Caco-2 (cell line): ENCODE measurements around the gene PHF11. TPM values are rescaled to one million over a fixed set of nuclear protein-coding genes. Genes with fewer than 3 reads are reported as not detected.

Experiments used
- BruUV-seq: library from RNA; stranded (reverse); fragments of 400-500 nt; replicated peaks from 2 replicates; lab custom pipeline; 2021; lab: Mats Ljungman, UMichigan
- CTCF ChIA-PET: fragments of 300-600 bp; sonication (Branson Sonifier 250); formaldehyde crosslinking; loops from one replicate; lab custom pipeline; 2022; ENCODE audit warnings: antibody characterized with exemption; lab: Charles Lee
- POLR2A ChIA-PET: fragments of 300-600 bp; sonication (Branson Sonifier 250); formaldehyde crosslinking; loops from one replicate; lab custom pipeline; 2022; ENCODE audit warnings: antibody characterized with exemption; lab: Charles Lee
- DNase-seq, 2 experiments: peaks; one replicate each; pipeline versions ENCODE4 v3.0.0 to v3.0.0-alpha.2; 2020 to 2022
- H3K27me3 ChIP-seq: replicated peaks from 2 replicates; pipeline ENCODE4 v1.6.0; 2011; ENCODE audit warnings: low read length; ENCODE audit not compliant: control insufficient read depth, insufficient read depth
- H3K36me3 ChIP-seq: 2 replicates; pipeline ENCODE4 v1.5.1; 2011; ENCODE audit warnings: low read length; ENCODE audit not compliant: control insufficient read depth, insufficient read depth
- H3K4me1 ChIP-seq: fragments of 250-450 bp; sonication (Bioruptor Pico); 2 replicates; pipeline ENCODE4 v1.5.1; 2020; ENCODE audit warnings: mild to moderate bottlenecking
- H3K4me3 ChIP-seq: 2 replicates; pipeline ENCODE4 v1.5.1; 2011; ENCODE audit warnings: low read depth, mild to moderate bottlenecking, control low read depth, low read length
- H3K9me3 ChIP-seq: fragments of 250-450 bp; sonication (Bioruptor Pico); 2 replicates; pipeline ENCODE4 v1.5.1; 2020; ENCODE audit warnings: mild to moderate bottlenecking, moderate library complexity
- H3K27ac Mint-ChIP-seq: one replicate; pipeline ENCODE4 v1.8.0; 2022; ENCODE audit warnings: mixed read lengths; ENCODE audit not compliant: unreplicated experiment
- H3K27me3 Mint-ChIP-seq: one replicate; pipeline ENCODE4 v1.8.0; 2022; ENCODE audit warnings: mixed read lengths; ENCODE audit not compliant: insufficient read depth, unreplicated experiment
- H3K36me3 Mint-ChIP-seq: one replicate; pipeline ENCODE4 v1.8.0; 2022; ENCODE audit warnings: mild to moderate bottlenecking, mixed read lengths; ENCODE audit not compliant: insufficient read depth, unreplicated experiment
- H3K4me1 Mint-ChIP-seq: one replicate; pipeline ENCODE4 v1.8.0; 2022; ENCODE audit warnings: low read depth, mixed read lengths; ENCODE audit not compliant: unreplicated experiment
- H3K4me3 Mint-ChIP-seq: one replicate; pipeline ENCODE4 v1.8.0; 2022; ENCODE audit warnings: mild to moderate bottlenecking, moderate library complexity, mixed read lengths; ENCODE audit not compliant: unreplicated experiment
- H3K9me3 Mint-ChIP-seq: one replicate; pipeline ENCODE4 v1.8.0; 2022; ENCODE audit warnings: mixed read lengths; ENCODE audit not compliant: unreplicated experiment
- CTCF ChIP-seq, 2 experiments: fragments of 200-600 bp in 1 of 2; IDR thresholded peaks; 1 replicate in 1 of 2; 2 replicates in 1 of 2; pipeline versions ENCODE4 v1.5.1 to v1.8.0; 2011 to 2022; ENCODE audit warnings: antibody characterized with exemption in 1 of 2, control low read depth in 1 of 2, inconsistent platforms in 1 of 2, low read depth in 1 of 2, low read length in 1 of 2, mild to moderate bottlenecking in 1 of 2, moderate library complexity in 1 of 2; ENCODE audit not compliant: insufficient read depth in 1 of 2, severe bottlenecking in 1 of 2, unreplicated experiment in 1 of 2
- intact Hi-C: fragments of 100-400 bp; cut with micrococcal nuclease; formaldehyde crosslinking; loops from one replicate; pipeline ENCODE4 v1.10.0; 2022; ENCODE audit not compliant: unreplicated experiment
- total RNA-seq: library from RNA; stranded (reverse); gene quantifications from 2 replicates; pipeline ENCODE4 v1.2.3, GENCODE V29; 2022

The PHF11 gene
- total RNA-seq, 1 experiment from 2014 or later, result 1.8 TPM

GRCh38 chr13:49571299-49572240 is 75.8 kb downstream of the PHF11 start:
- Mint-ChIP-seq H3K4me1 (no peaks in the 10 kb centered on the region), H3K9me3 (no peaks in the 10 kb centered on the region), H3K27me3 (no peaks in the 10 kb centered on the region), H3K4me3 (no peak overlapping the region), H3K27ac (no peak overlapping the region), H3K36me3 (peaks cover 10% of the 10 kb centered on the region)
- ChIA-PET CTCF (no interaction called here), POLR2A (no interaction called here)
- no peak for TF ChIP-seq CTCF (IDR thresholded peaks at IDR 0.05; ENCODE audit: insufficient read depth in 1 of 2, low read depth in 1 of 2, low read length in 1 of 2, severe bottlenecking in 1 of 2, unreplicated experiment in 1 of 2)
- Histone ChIP-seq H3K9me3 (no peaks in the 10 kb centered on the region), H3K36me3 (no peaks in the 10 kb centered on the region), H3K4me3 (no peak overlapping the region), H3K27me3 (no peaks in the 10 kb centered on the region), H3K4me1 (no peaks in the 10 kb centered on the region)
- no peak for DNase-seq
- BruUV-seq, result no TSS peak
- intact Hi-C loops, result no loop called here

Other genes with a start within 250 kb of the PHF11 start
- 14.4 and 15.9 TPM in 2 replicates for gene CDADC1, start 248.0 kb upstream of the PHF11 start, total RNA-seq
- 40.6 and 48.6 TPM in 2 replicates for gene CAB39L, start 51.9 kb upstream of the PHF11 start, total RNA-seq
- 14.7 and 15.5 TPM in 2 replicates for gene SETDB2, start 51.7 kb upstream of the PHF11 start, total RNA-seq
- 23.0 and 25.7 TPM in 2 replicates for gene RCBTB1, start 89.6 kb downstream of the PHF11 start, total RNA-seq
- gene ARL11, start 132.6 kb downstream of the PHF11 start, total RNA-seq, result not detected in 2 replicates
- 105 and 114 TPM in 2 replicates for gene EBPL, start 195.5 kb downstream of the PHF11 start, total RNA-seq